B cell (primary cell): Measurements from ENCODE around the gene ADGRA1. TPM values are rescaled to one million over a fixed set of nuclear protein-coding genes. Genes with fewer than 3 reads are reported as not detected.
"Not testable (repeated sequence)": the region's sequence is repeated elsewhere in the genome, so short reads cannot be mapped to it uniquely, and the experiment has no call there.

Experiments
- ATAC-seq: fragments of 200-7000 bp; cut with Tn5 transposase; one replicate; pipeline ENCODE4 v1.10.0; 2021; ENCODE audit warnings: low read depth, mild to moderate bottlenecking, moderate number of reproducible peaks, moderate library complexity
- CTCF ChIA-PET: fragments of 350-600 bp; sonication (Branson Sonifier 250); formaldehyde crosslinking; loops from one replicate; lab custom pipeline; 2021; ENCODE audit warnings: antibody characterized with exemption, inconsistent platforms; lab: Charles Lee
- POLR2A ChIA-PET: fragments of 350-600 bp; sonication (Branson Sonifier 250); formaldehyde crosslinking; loops from one replicate; lab custom pipeline; 2021; ENCODE audit warnings: antibody characterized with exemption; lab: Charles Lee
- DNase-seq: peaks from one replicate; pipeline ENCODE4 v3.0.0; 2013
- H2AFZ ChIP-seq: 2 replicates; pipeline ENCODE4 v1.6.1; 2012; ENCODE audit warnings: mild to moderate bottlenecking, low read depth, low read length; ENCODE audit not compliant: insufficient read depth, poor library complexity, severe bottlenecking
- H3K27ac ChIP-seq, 2 donors: 1 replicate in 1 of 2; 2 replicates in 1 of 2; pipeline ENCODE4 v1.5.1; 2012 to 2013; ENCODE audit warnings: low read length in 2 of 2, mild to moderate bottlenecking in 2 of 2, moderate library complexity in 1 of 2
- H3K27me3 ChIP-seq, 4 experiments: fragments of 200-600 bp in 1 of 4; sonication (generic) in 1 of 4; replicated peaks in 1 of 4; 1 replicate in 2 of 4; 2 replicates in 2 of 4; pipeline versions ENCODE4 v1.6.1 to v1.7.0; 2013 to 2016; ENCODE audit warnings: low read length in 3 of 4, mild to moderate bottlenecking in 2 of 4, mixed read lengths in 1 of 4, moderate library complexity in 1 of 4; ENCODE audit not compliant: insufficient read depth in 4 of 4, control insufficient read depth in 3 of 4; ENCODE audit errors: control extremely low read depth in 1 of 4
- H3K36me3 ChIP-seq, 2 experiments: replicated peaks in 1 of 2; 1 replicate in 1 of 2; 2 replicates in 1 of 2; pipeline versions ENCODE4 v1.6.1 to v1.7.1; 2013; ENCODE audit warnings: low read length in 1 of 2; ENCODE audit not compliant: insufficient read depth in 2 of 2, control insufficient read depth in 1 of 2; ENCODE audit errors: control extremely low read depth in 1 of 2, extremely low read depth in 1 of 2
- H3K4me1 ChIP-seq, 2 donors: fragments of 200-600 bp in 1 of 2; sonication (generic) in 1 of 2; 1 replicate in 1 of 2; 2 replicates in 1 of 2; pipeline versions ENCODE4 v1.5.1 to v1.6.1; 2013 to 2017; ENCODE audit warnings: low read length in 2 of 2; ENCODE audit not compliant: control insufficient read depth in 2 of 2, insufficient read depth in 2 of 2
- H3K4me2 ChIP-seq: replicated peaks from 2 replicates; pipeline ENCODE3; 2012; ENCODE audit warnings: mild to moderate bottlenecking, low read depth, low read length; ENCODE audit not compliant: poor library complexity, severe bottlenecking
- H3K4me3 ChIP-seq, 5 experiments: fragments of 200-600 bp in 1 of 5; sonication (generic) in 1 of 5; 1 replicate in 3 of 5; 2 replicates in 2 of 5; pipeline versions ENCODE4 v1.5.1 to v1.7.0; 2011 to 2016; ENCODE audit warnings: low read length in 4 of 5, mild to moderate bottlenecking in 4 of 5, low read depth in 2 of 5, control low read depth in 1 of 5, moderate library complexity in 1 of 5; ENCODE audit not compliant: insufficient read depth in 1 of 5; ENCODE audit errors: control extremely low read depth in 1 of 5, extremely low read depth in 1 of 5
- H3K79me2 ChIP-seq: fragments of 200-600 bp; sonication (generic); one replicate; pipeline ENCODE4 v1.6.0; 2016; ENCODE audit warnings: low read length; ENCODE audit not compliant: control insufficient read depth, insufficient read depth
- H3K9ac ChIP-seq: fragments of 200-600 bp; sonication (generic); 2 replicates; pipeline ENCODE4 v1.6.1; 2017; ENCODE audit warnings: mild to moderate bottlenecking, low read length, moderate library complexity
- H3K9me3 ChIP-seq, 3 donors: one replicate each; pipeline versions ENCODE4 v1.6.1 to v1.7.1; 2013; ENCODE audit warnings: low read length in 2 of 3; ENCODE audit not compliant: control insufficient read depth in 2 of 3, insufficient read depth in 1 of 3; ENCODE audit errors: control extremely low read depth in 1 of 3
- H4K20me1 ChIP-seq: 2 replicates; pipeline ENCODE4 v1.6.0; 2012; ENCODE audit warnings: mild to moderate bottlenecking, low read length; ENCODE audit not compliant: insufficient read depth, control insufficient read depth, poor library complexity, severe bottlenecking
- H3K27ac Mint-ChIP-seq: one replicate; pipeline ENCODE4 v1.8.0; 2021; ENCODE audit warnings: mixed read lengths
- H3K27me3 Mint-ChIP-seq: one replicate; pipeline ENCODE4 v1.8.0; 2021; ENCODE audit warnings: mixed read lengths
- H3K4me1 Mint-ChIP-seq: one replicate; pipeline ENCODE4 v1.8.0; 2021; ENCODE audit warnings: mixed read lengths
- H3K4me3 Mint-ChIP-seq: one replicate; pipeline ENCODE4 v1.8.0; 2021; ENCODE audit warnings: mixed read lengths
- H3K9me3 Mint-ChIP-seq: one replicate; pipeline ENCODE4 v1.8.0; 2022; ENCODE audit warnings: mixed read lengths; ENCODE audit not compliant: insufficient read depth
- EZH2 ChIP-seq: IDR thresholded peaks from 2 replicates; pipeline ENCODE4 v1.6.1; 2012; ENCODE audit warnings: borderline replicate concordance, low read depth, mild to moderate bottlenecking, moderate library complexity, low read length; ENCODE audit not compliant: insufficient read depth, poor library complexity, severe bottlenecking
- WGBS: methylation state at CpG from one replicate; pipeline ENCODE4 v1.1.5; 2013; ENCODE audit warnings: missing lambda C conversion rate; ENCODE audit not compliant: insufficient coverage; 5-methylcytosine and 5-hydroxymethylcytosine counted together
- intact Hi-C: fragments of 100-400 bp; cut with micrococcal nuclease; formaldehyde crosslinking; loops from one replicate; pipeline ENCODE4 v1.10.0; 2022
- polyA plus RNA-seq: library from polyadenylated mRNA; depleted of rRNA; stranded (reverse); fragments of >200 nt; gene quantifications from 2 replicates; pipeline ENCODE4 v1.2.3, GENCODE V29; 2012
- total RNA-seq, 2 donors: library from RNA; stranded (reverse); fragments of 120-200 nt in 1 of 2; gene quantifications; 1 replicate in 1 of 2; 2 replicates in 1 of 2; pipeline versions ENCODE4 v1.2.3 to v1.2.4, GENCODE V29; 2013 to 2022
- TF ChIP-seq, protein P1 (sequence below): fragments of 200-600 bp; IDR thresholded peaks from one replicate; pipeline ENCODE4 v1.8.0; 2022; ENCODE audit warnings: antibody characterized with exemption, mild to moderate bottlenecking

Gene ADGRA1
- total and polyA plus RNA-seq, 2 donors (not counting 1 experiment from before 2014, with no cell fraction given) = not detected

DNA sequence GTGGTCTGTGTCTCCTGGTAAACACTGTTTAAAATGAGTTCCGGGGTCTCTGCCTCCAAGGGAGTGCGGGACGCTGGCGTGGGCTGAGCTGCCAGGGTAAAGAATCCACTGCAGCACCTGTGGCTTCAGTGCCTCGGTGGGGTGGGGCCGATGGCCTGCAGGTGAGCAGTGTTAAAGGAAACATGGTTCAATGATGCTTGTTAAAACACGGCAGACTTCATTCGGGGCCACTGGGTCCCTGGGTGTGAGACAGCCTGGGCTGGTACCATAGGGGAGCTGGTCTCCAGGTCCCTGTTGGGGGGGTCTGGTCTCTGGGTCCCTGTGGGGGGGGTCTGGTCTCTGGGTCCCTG lies 47.4 kb downstream of the ADGRA1 start:
- no peak for TF ChIP-seq EZH2
- TF ChIP-seq, protein P1, sequence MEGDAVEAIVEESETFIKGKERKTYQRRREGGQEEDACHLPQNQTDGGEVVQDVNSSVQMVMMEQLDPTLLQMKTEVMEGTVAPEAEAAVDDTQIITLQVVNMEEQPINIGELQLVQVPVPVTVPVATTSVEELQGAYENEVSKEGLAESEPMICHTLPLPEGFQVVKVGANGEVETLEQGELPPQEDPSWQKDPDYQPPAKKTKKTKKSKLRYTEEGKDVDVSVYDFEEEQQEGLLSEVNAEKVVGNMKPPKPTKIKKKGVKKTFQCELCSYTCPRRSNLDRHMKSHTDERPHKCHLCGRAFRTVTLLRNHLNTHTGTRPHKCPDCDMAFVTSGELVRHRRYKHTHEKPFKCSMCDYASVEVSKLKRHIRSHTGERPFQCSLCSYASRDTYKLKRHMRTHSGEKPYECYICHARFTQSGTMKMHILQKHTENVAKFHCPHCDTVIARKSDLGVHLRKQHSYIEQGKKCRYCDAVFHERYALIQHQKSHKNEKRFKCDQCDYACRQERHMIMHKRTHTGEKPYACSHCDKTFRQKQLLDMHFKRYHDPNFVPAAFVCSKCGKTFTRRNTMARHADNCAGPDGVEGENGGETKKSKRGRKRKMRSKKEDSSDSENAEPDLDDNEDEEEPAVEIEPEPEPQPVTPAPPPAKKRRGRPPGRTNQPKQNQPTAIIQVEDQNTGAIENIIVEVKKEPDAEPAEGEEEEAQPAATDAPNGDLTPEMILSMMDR = no peak
- intact Hi-C loops = no loop called here
- peaks cover 3 to 7% of the 10 kb centered on the region in 2 donors for H3K4me1 ChIP-seq
- H3K9ac ChIP-seq = no peak overlapping the region
- H3K27ac ChIP-seq = no peak overlapping the region
- H3K27me3 ChIP-seq = peaks cover 0 to 3% (median 0%) of the 10 kb centered on the region in 4 experiments
- no peaks in the 10 kb centered on the region for H3K9me3 Mint-ChIP-seq
- H3K4me1 Mint-ChIP-seq = peaks cover 18% of the 10 kb centered on the region
- no peak overlapping the region for H3K4me3 ChIP-seq
- H3K4me3 Mint-ChIP-seq = peak overlapping the region; percentile 50
- DNase-seq = peak; percentile 10
- ChIA-PET POLR2A (no interaction called here), CTCF (no interaction called here)
- no peak for ATAC-seq
- peaks cover 0 to 7% (median 0%) of the 10 kb centered on the region in 3 donors for H3K9me3 ChIP-seq
- H3K36me3 ChIP-seq = no peaks in the 10 kb centered on the region
- H3K27me3 Mint-ChIP-seq = peaks cover 10% of the 10 kb centered on the region
- no peak overlapping the region for H3K27ac Mint-ChIP-seq
- peak overlapping the region; percentile 19 for H3K4me2 ChIP-seq
- H2AFZ ChIP-seq = no peak overlapping the region
- 61% methylated on average over 5 of the region's 8 CpGs for WGBS
- no peaks in the 10 kb centered on the region for H4K20me1 ChIP-seq
- H3K79me2 ChIP-seq = no peaks in the 10 kb centered on the region

DNA sequence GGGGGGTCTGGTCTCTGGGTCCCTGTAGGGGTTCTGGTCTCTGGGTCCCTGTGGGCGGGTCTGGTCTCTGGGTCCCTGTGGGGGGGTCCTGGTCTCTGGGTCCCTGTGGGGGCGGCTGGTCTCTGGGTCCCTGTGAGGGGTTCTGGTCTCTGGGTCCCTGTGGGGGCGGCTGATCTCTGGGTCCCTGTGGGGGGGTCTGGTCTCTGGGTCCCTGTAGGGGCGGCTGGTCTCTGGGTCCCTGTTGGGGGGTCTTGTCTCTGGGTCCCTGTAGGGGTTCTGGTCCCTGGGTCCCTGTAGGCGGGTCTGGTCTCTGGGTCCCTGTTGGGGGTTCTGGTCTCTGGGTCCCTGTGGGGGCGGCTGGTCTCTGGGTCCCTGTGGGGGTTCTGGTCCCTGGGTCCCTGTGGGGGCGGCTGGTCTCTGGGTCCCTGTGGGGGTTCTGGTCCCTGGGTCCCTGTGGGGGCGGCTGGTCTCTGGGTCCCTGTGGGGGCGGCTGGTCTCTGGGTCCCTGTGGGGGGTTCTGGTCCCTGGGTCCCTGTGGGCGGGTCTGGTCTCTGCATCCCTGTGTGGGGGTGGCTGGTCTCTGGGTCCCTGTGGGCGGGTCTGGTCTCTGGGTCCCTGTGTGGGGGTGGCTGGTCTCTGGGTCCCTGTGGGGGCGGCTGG lies 49.9 kb downstream of the ADGRA1 start:
- POLR2A ChIA-PET = not testable (repeated sequence)

More for the DNA sequence above, 49.9 kb downstream of the ADGRA1 start:
- H3K4me2 ChIP-seq, H3K36me3 ChIP-seq, H3K9ac ChIP-seq, H3K9me3 ChIP-seq, H3K9me3 Mint-ChIP-seq, CTCF ChIA-PET, H3K4me3 Mint-ChIP-seq, H3K27me3 Mint-ChIP-seq, H3K27ac ChIP-seq, H3K79me2 ChIP-seq, H4K20me1 ChIP-seq, H3K4me1 ChIP-seq, DNase-seq, intact Hi-C loops, H3K4me3 ChIP-seq, H2AFZ ChIP-seq, H3K27ac Mint-ChIP-seq, ATAC-seq, H3K4me1 Mint-ChIP-seq: not testable (repeated sequence)
- H3K27me3 ChIP-seq = peaks cover 0 to 13% (median 0%) of the 10 kb centered on the region in 4 experiments
- 47% methylated on average over 3 of the region's 12 CpGs for WGBS
